ENCODE results near the gene SLC5A8.

DNA sequence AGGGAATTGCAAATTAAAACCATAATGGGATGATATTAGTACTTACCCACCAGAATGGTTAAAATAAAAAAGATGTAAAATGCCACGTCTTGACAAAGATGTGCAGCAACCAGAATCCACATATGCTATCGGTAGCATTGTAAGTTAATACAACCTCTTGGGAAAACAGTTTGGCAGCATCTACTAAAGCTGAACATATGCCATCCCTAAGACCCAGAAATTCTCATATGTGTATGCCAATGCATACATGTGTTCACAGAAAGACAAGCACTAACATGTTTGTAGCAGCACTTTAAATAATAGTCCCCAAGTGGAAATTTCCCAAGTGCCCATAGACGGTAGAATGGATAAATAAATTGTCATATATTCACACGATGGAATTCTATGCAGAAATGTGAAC is 28.3 kb upstream of the SLC5A8 start:
- TF ChIP-seq, protein P1, sequence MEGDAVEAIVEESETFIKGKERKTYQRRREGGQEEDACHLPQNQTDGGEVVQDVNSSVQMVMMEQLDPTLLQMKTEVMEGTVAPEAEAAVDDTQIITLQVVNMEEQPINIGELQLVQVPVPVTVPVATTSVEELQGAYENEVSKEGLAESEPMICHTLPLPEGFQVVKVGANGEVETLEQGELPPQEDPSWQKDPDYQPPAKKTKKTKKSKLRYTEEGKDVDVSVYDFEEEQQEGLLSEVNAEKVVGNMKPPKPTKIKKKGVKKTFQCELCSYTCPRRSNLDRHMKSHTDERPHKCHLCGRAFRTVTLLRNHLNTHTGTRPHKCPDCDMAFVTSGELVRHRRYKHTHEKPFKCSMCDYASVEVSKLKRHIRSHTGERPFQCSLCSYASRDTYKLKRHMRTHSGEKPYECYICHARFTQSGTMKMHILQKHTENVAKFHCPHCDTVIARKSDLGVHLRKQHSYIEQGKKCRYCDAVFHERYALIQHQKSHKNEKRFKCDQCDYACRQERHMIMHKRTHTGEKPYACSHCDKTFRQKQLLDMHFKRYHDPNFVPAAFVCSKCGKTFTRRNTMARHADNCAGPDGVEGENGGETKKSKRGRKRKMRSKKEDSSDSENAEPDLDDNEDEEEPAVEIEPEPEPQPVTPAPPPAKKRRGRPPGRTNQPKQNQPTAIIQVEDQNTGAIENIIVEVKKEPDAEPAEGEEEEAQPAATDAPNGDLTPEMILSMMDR (conservative IDR thresholded peaks at IDR 0.05 in 1 of 2, IDR thresholded peaks at IDR 0.05 in 1 of 2; ENCODE audit: extremely low read depth in 1 of 2, insufficient read depth in 1 of 2, low read depth in 1 of 2, low read length in 2 of 2), result no peak
- TF ChIP-seq EZH2 (IDR thresholded peaks at IDR 0.05; ENCODE audit: borderline replicate concordance, low read length), result no peak

All from mammary epithelial cell (primary cell).